ENCODE data around the gene ILK. TPM values are rescaled to one million over a fixed set of nuclear protein-coding genes. Genes with fewer than 3 reads are reported as not detected.

The ILK gene
- total RNA-seq, 2 experiments from 2014 or later, result 64.8 to 80.3 TPM

GRCh38 chr11:6648501-6648900, 44.9 kb downstream of the ILK start:
- no peaks in the 10 kb centered on the region for H3K79me2 ChIP-seq (ENCODE audit: insufficient read depth, low read depth, low read length)
- TF ChIP-seq EZH2phosphoT487 (IDR thresholded peaks at IDR 0.05; ENCODE audit: borderline replicate concordance, low read depth, low read length) (no peak), CTCF (conservative IDR thresholded peaks at IDR 0.05; ENCODE audit: low read length) (no peak)
- no peak overlapping the region for H2AFZ ChIP-seq (ENCODE audit: low read length)
- H3K27ac ChIP-seq (ENCODE audit: low read depth, low read length, poor library complexity, severe bottlenecking), result no peak overlapping the region
- no TSS peak for BruUV-seq (replicated peaks)
- DNase-seq (ENCODE audit: low spot score), result no peak
- intact Hi-C loops (cut with micrococcal nuclease; ENCODE audit: unreplicated experiment), result no loop called here
- no peaks in the 10 kb centered on the region for H4K20me1 ChIP-seq (ENCODE audit: insufficient read depth, low read length)
- no peak overlapping the region for H3K4me2 ChIP-seq (ENCODE audit: low read length)
- H3K9me3 ChIP-seq (ENCODE audit: low read length), result no peaks in the 10 kb centered on the region
- peaks cover 25% of the 10 kb centered on the region for H3K4me1 ChIP-seq (ENCODE audit: insufficient read depth, low read length, poor library complexity, severe bottlenecking)
- H3K36me3 ChIP-seq (ENCODE audit: insufficient read depth, low read length), result no peaks in the 10 kb centered on the region
- no peak overlapping the region for H3K4me3 ChIP-seq (ENCODE audit: low read depth, low read length, poor library complexity, severe bottlenecking)
- CTCF ChIA-PET (ENCODE audit: unreplicated experiment), result no interaction called here
- POLR2A ChIA-PET, result interaction anchor here (1.1 to 3.3 kb wide), 7 partner anchors 9 to 37 kb away, joined by 3 to 13 read pairs (median 4); partner anchors contain the start of genes MRPL17, TAF10 and TPP1
- H3K9me2 ChIP-seq (ENCODE audit: insufficient read depth, low read length), result no peaks in the 10 kb centered on the region

- TF ChIP-seq EZH2phosphoT487 (IDR thresholded peaks at IDR 0.05; ENCODE audit: borderline replicate concordance, low read depth, low read length) (no peak), CTCF (conservative IDR thresholded peaks at IDR 0.05; ENCODE audit: low read length) (no peak)
- Histone ChIP-seq H3K4me3 (ENCODE audit: low read depth, low read length, poor library complexity, severe bottlenecking) (no peak overlapping the region), H4K20me1 (ENCODE audit: insufficient read depth, low read length) (no peaks in the 10 kb centered on the region), H3K4me2 (ENCODE audit: low read length) (no peak overlapping the region), H3K4me1 (ENCODE audit: insufficient read depth, low read length, poor library complexity, severe bottlenecking) (peaks cover 25% of the 10 kb centered on the region), H2AFZ (ENCODE audit: low read length) (no peak overlapping the region), H3K9me3 (ENCODE audit: low read length) (no peaks in the 10 kb centered on the region), H3K9me2 (ENCODE audit: insufficient read depth, low read length) (no peaks in the 10 kb centered on the region), H3K27ac (ENCODE audit: low read depth, low read length, poor library complexity, severe bottlenecking) (no peak overlapping the region), H3K79me2 (ENCODE audit: insufficient read depth, low read depth, low read length) (no peaks in the 10 kb centered on the region), H3K36me3 (ENCODE audit: insufficient read depth, low read length) (no peaks in the 10 kb centered on the region)
- POLR2A ChIA-PET, result interaction anchor here (0.6 to 1.8 kb wide), 7 partner anchors 10 to 168 kb away, joined by 3 to 4 read pairs (median 3); partner anchors contain the start of gene TIMM10B
- intact Hi-C loops (cut with micrococcal nuclease; ENCODE audit: unreplicated experiment), result no loop called here
- no peak for DNase-seq (ENCODE audit: low spot score)
- CTCF ChIA-PET (ENCODE audit: unreplicated experiment), result interaction anchor here (0.8 kb wide), 1 partner anchor 26 kb away, joined by 3 read pairs; no protein-coding TSS in a partner anchor
- no TSS peak for BruUV-seq (replicated peaks)
Observed at GRCh38 chr11:6650104-6650503, 46.5 kb downstream of the ILK start.

GRCh38 chr11:6650980-6651379, 47.4 kb downstream of the ILK start:
- Histone ChIP-seq H3K9me2 (ENCODE audit: insufficient read depth, low read length) (no peaks in the 10 kb centered on the region), H3K36me3 (ENCODE audit: insufficient read depth, low read length) (no peaks in the 10 kb centered on the region), H3K9me3 (ENCODE audit: low read length) (no peaks in the 10 kb centered on the region), H2AFZ (ENCODE audit: low read length) (no peak overlapping the region), H3K79me2 (ENCODE audit: insufficient read depth, low read depth, low read length) (no peaks in the 10 kb centered on the region), H3K27ac (ENCODE audit: low read depth, low read length, poor library complexity, severe bottlenecking) (no peak overlapping the region), H4K20me1 (ENCODE audit: insufficient read depth, low read length) (no peaks in the 10 kb centered on the region), H3K4me2 (ENCODE audit: low read length) (no peak overlapping the region), H3K4me3 (ENCODE audit: low read depth, low read length, poor library complexity, severe bottlenecking) (no peak overlapping the region), H3K4me1 (ENCODE audit: insufficient read depth, low read length, poor library complexity, severe bottlenecking) (peaks cover 17% of the 10 kb centered on the region)
- no peak for TF ChIP-seq EZH2phosphoT487 (IDR thresholded peaks at IDR 0.05; ENCODE audit: borderline replicate concordance, low read depth, low read length)
- TF ChIP-seq CTCF (conservative IDR thresholded peaks at IDR 0.05; ENCODE audit: low read length), result no peak
- ChIA-PET CTCF (ENCODE audit: unreplicated experiment) (no interaction called here), POLR2A (no interaction called here)
- intact Hi-C loops (cut with micrococcal nuclease; ENCODE audit: unreplicated experiment), result no loop called here
- BruUV-seq (replicated peaks), result no TSS peak
- no peak for DNase-seq (ENCODE audit: low spot score)
